Stimulated activated CD4-positive, alpha-beta T cell treated with anti-CD3 and anti-CD28 coated beads, Interleukin-1b, Interleukin-23, amount 100 ng/mL, for 24 hours (primary cell): Measurements from ENCODE around the gene DUOXA2.
"Not testable (repeated sequence)": the region's sequence is repeated elsewhere in the genome, so short reads cannot be mapped to it uniquely, and the experiment has no call there.

Source experiments
- DNase-seq, 4 experiments: peaks; one replicate each; pipeline ENCODE4 v3.0.0-alpha.2; 2020; ENCODE audit warnings: low read depth in 4 of 4, low spot score in 1 of 4

DUOXA2 gene

GRCh38 chr15:45094358-45094730 is 19.8 kb upstream of the DUOXA2 start:
- no peak for DNase-seq

GRCh38 chr15:45095661-45096060 is 18.5 kb upstream of the DUOXA2 start:
- no peak for DNase-seq

GRCh38 chr15:45097466-45097865 is 16.7 kb upstream of the DUOXA2 start:
- no peak for DNase-seq

GRCh38 chr15:45099549-45100165 is 14.5 kb upstream of the DUOXA2 start:
- no peak for DNase-seq

GRCh38 chr15:45100884-45101625 is 13.1 kb upstream of the DUOXA2 start:
- DNase-seq, result no peak

- no peak for DNase-seq
These were observed 12.4 kb upstream of the DUOXA2 start for GRCh38 chr15:45101749-45102148.

GRCh38 chr15:45102226-45102625 is 11.9 kb upstream of the DUOXA2 start:
- no peak for DNase-seq

- DNase-seq, result not testable (repeated sequence)
These were observed 10.0 kb upstream of the DUOXA2 start for GRCh38 chr15:45104170-45104569.

GRCh38 chr15:45105586-45105985 is 8.5 kb upstream of the DUOXA2 start:
- DNase-seq, result no peak

GRCh38 chr15:45106002-45106790 is 7.9 kb upstream of the DUOXA2 start:
- DNase-seq, result no peak

- no peak for DNase-seq
These were observed 6.0 kb upstream of the DUOXA2 start for GRCh38 chr15:45107941-45108630.

- no peak for DNase-seq
These were observed 3.8 kb upstream of the DUOXA2 start for GRCh38 chr15:45110256-45110820.

- DNase-seq, result no peak
These were observed 2.6 kb upstream of the DUOXA2 start for GRCh38 chr15:45111390-45112142.

- no peak for DNase-seq
These were observed 2.0 kb upstream of the DUOXA2 start for GRCh38 chr15:45112143-45112590.

GRCh38 chr15:45112591-45113379 is 1.3 kb upstream of the DUOXA2 start:
- DNase-seq, result no peak

- no peak for DNase-seq
These were observed 641 bp upstream of the DUOXA2 start for GRCh38 chr15:45113380-45113990.

- no peak for DNase-seq
These were observed 592 bp downstream of the DUOXA2 start for GRCh38 chr15:45114751-45115085.

- no peak for DNase-seq
These were observed 1.2 kb downstream of the DUOXA2 start for GRCh38 chr15:45115312-45115820.

GRCh38 chr15:45116006-45116481 is 1.9 kb downstream of the DUOXA2 start:
- no peak for DNase-seq
